Stimulated activated CD8-positive, alpha-beta memory T cell treated with anti-CD3 and anti-CD28 coated beads, Interleukin-15, amount 100 ng/mL, for 4 hours (primary cell): ENCODE data around the gene GORAB.

Experiments
- DNase-seq, 2 donors: peaks; one replicate each; pipeline ENCODE4 v3.0.0-alpha.2; 2020; ENCODE audit warnings: low read depth in 2 of 2

Gene GORAB

GRCh38 chr1:170592591-170593111, 60.7 kb downstream of the GORAB start:
- DNase-seq: no peak

- no peak for DNase-seq
These were observed 61.4 kb downstream of the GORAB start for GRCh38 chr1:170593173-170594011.

GRCh38 chr1:170594066-170594626, 62.2 kb downstream of the GORAB start:
- DNase-seq: no peak

GRCh38 chr1:170596701-170597100, 64.7 kb downstream of the GORAB start:
- no peak for DNase-seq

DNA sequence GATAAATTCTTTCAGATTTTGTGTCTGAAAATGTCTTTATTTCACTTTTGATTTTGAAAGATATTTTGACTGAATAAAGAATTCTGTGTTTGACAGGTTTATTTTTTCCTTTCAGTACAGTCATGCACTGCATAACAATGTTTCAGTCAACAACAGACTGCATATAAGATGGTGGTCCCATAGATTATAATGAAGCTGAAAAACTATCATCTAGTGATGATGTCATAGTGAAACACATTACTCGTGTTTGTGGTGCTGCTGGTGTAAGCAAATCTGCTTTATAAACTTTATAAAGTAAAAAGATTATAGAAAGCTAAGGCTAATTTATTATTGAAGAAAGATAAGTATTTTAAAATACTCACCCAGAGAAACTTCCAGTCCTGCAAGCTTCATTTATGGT, 66.7 kb downstream of the GORAB start:
- no peak for DNase-seq

GRCh38 chr1:170599033-170599432, 67.1 kb downstream of the GORAB start:
- no peak for DNase-seq

DNA sequence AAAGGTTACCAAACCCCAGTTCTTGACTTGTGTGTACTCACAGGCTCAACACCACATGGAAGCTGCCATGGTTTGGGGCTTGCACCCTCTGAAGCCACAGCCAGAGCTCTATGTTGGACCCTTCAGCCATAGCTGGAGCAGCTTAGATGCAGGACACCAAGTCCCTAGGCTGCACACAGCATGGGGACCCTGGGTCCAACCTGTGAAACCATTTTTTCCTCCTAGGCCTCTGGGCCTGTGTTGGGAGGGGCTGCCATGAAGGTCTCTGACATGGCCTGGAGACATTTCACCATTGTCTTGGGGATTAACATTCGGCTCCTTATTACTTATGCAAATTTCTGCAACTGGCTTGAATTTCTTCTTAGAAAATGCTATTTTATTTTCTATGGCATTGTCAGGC, 69.9 kb downstream of the GORAB start:
- DNase-seq: no peak
